Activated CD4-positive, alpha-beta memory T cell treated with anti-CD3 and anti-CD28 coated beads, Interleukin-2, amount 10 ng/mL, durations not matched to agents 7 days and 5 days (primary cell): ENCODE data around the gene CLVS2. TPM values are rescaled to one million over a fixed set of nuclear protein-coding genes. Genes with fewer than 3 reads are reported as not detected.

ENCODE experiments used
- CTCF ChIA-PET: fragments of 350-600 bp; sonication (Branson Sonifier 250); formaldehyde crosslinking; loops from one replicate; lab custom pipeline; 2021; ENCODE audit warnings: antibody characterized with exemption, inconsistent platforms; lab: Charles Lee
- POLR2A ChIA-PET: fragments of 350-600 bp; sonication (Branson Sonifier 250); formaldehyde crosslinking; loops from one replicate; lab custom pipeline; 2021; ENCODE audit warnings: antibody characterized with exemption; lab: Charles Lee
- DNase-seq: peaks from one replicate; pipeline ENCODE4 v3.0.0-alpha.2; 2020
- H3K27ac Mint-ChIP-seq: one replicate; pipeline ENCODE4 v1.8.0; 2021; ENCODE audit warnings: mild to moderate bottlenecking, mixed read lengths
- H3K27me3 Mint-ChIP-seq: one replicate; pipeline ENCODE4 v1.8.0; 2021; ENCODE audit warnings: mixed read lengths
- H3K36me3 Mint-ChIP-seq: one replicate; pipeline ENCODE4 v1.8.0; 2021; ENCODE audit warnings: low read depth, mixed read lengths
- H3K4me1 Mint-ChIP-seq: one replicate; pipeline ENCODE4 v1.8.0; 2021; ENCODE audit warnings: mixed read lengths
- H3K4me3 Mint-ChIP-seq: one replicate; pipeline ENCODE4 v1.8.0; 2021; ENCODE audit warnings: mild to moderate bottlenecking, mixed read lengths
- H3K9me3 Mint-ChIP-seq: one replicate; pipeline ENCODE4 v1.8.0; 2021; ENCODE audit warnings: mixed read lengths
- total RNA-seq, 2 experiments: library from RNA; stranded (reverse); gene quantifications; one replicate each; pipeline ENCODE4 v1.2.3, GENCODE V29; 2021

CLVS2 gene, protein sequence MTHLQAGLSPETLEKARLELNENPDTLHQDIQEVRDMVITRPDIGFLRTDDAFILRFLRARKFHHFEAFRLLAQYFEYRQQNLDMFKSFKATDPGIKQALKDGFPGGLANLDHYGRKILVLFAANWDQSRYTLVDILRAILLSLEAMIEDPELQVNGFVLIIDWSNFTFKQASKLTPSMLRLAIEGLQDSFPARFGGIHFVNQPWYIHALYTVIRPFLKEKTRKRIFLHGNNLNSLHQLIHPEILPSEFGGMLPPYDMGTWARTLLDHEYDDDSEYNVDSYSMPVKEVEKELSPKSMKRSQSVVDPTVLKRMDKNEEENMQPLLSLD
- not detected for total RNA-seq

- no peak for DNase-seq
- H3K36me3 Mint-ChIP-seq, result no peaks in the 10 kb centered on the region
- no peak within 1 kb of the TSS for H3K4me3 Mint-ChIP-seq
- H3K9me3 Mint-ChIP-seq, result no peaks in the 10 kb centered on the region
- CTCF ChIA-PET, result no interaction called here
- no peaks in the 10 kb centered on the region for H3K4me1 Mint-ChIP-seq
- H3K27me3 Mint-ChIP-seq, result peaks cover 31% of the 10 kb centered on the region
- POLR2A ChIA-PET, result no interaction called here
- H3K27ac Mint-ChIP-seq, result no peak within 1 kb of the TSS
Measured at GRCh38 chr6:122995921-122996793, at the start of gene CLVS2. CLVS2 (plus strand) TSS chr6:122996235; CDS start chr6:122997778, 1,543 bp downstream.

DNA sequence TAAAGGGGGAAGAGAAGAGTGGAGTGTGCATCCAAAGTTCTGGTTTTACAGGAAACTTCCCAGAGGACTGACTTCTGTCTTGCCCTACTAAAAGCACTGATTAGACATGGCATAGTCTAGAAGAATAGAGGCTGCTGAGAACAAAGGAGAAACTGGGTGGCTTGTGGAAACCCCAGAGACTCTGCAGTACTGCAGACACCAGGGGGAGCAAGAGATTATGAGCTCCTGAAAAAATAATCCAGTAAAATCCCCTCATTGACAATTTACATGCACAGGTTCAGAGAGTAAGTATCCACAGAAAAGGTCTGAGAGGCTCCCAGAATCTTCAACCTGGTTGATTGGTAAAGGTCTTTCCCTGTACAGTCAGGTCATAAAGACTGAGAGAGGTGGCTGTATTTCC lies 48.7 kb upstream of the CLVS2 start:
- Mint-ChIP-seq H3K27ac (no peak overlapping the region), H3K4me3 (no peak overlapping the region), H3K4me1 (no peaks in the 10 kb centered on the region), H3K9me3 (peaks cover 4% of the 10 kb centered on the region), H3K36me3 (no peaks in the 10 kb centered on the region), H3K27me3 (no peaks in the 10 kb centered on the region)
- ChIA-PET POLR2A (no interaction called here), CTCF (no interaction called here)
- DNase-seq, result no peak

- no peak overlapping the region for H3K27ac Mint-ChIP-seq
- no peaks in the 10 kb centered on the region for H3K4me1 Mint-ChIP-seq
- peaks cover 15% of the 10 kb centered on the region for H3K9me3 Mint-ChIP-seq
Measured at GRCh38 chr6:122953766-122954165, 42.3 kb upstream of the CLVS2 start.

DNA sequence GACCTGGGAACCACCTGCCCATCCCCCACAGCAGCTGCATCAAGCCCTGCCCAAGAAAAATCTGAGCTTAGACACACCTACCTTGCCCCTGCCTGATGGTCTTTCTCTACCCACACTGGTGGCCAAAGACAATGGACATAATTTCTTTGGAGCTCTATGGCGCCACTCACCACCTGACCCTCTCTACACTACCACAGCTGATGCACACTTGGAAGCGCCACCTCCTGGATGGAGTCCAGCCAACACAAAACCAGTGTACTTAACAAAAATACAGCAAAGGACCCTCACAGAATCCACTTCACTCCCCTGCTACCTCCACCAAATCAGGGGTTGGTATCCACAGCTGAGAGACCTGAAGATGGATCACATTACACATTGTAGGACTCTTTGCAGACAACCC lies 39.7 kb upstream of the CLVS2 start:
- Mint-ChIP-seq H3K9me3 (peaks cover 21% of the 10 kb centered on the region), H3K4me1 (no peaks in the 10 kb centered on the region), H3K36me3 (no peaks in the 10 kb centered on the region), H3K4me3 (no peak overlapping the region), H3K27ac (no peak overlapping the region), H3K27me3 (no peaks in the 10 kb centered on the region)
- ChIA-PET CTCF (no interaction called here), POLR2A (no interaction called here)
- DNase-seq, result no peak

More at GRCh38 chr6:122953766-122954165, 42.3 kb upstream of the CLVS2 start:
- ChIA-PET CTCF (no interaction called here), POLR2A (no interaction called here)
- DNase-seq, result no peak
- H3K4me3 Mint-ChIP-seq, result no peak overlapping the region
- no peaks in the 10 kb centered on the region for H3K36me3 Mint-ChIP-seq
- no peaks in the 10 kb centered on the region for H3K27me3 Mint-ChIP-seq

DNA sequence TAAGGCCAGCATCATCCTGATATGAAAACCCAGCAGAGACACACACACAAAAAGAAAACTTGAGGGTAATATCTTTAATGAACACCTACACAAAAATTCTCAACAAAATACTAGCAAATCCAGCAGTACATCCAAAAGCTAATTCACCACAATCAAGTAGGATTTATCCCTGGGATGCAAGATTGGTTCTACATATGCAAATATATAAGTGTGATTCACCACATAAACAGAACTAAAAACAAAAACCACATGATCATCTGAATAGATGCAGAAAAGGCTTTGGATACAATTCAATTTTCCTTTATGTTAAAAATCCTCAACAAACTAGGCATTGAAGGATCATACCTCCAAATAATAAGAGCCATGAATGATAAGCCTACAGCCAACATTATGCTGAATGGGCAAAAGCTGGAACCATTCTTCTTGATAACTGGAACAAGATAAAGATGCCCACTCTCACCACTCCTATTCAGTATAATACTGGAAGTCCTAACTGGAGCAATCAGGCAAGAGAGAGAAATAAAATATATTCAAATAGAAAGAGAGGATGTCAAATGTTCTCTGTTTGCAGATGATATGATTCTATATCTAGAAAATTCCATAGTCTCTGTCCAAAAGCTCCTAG lies 33.9 kb upstream of the CLVS2 start:
- no peaks in the 10 kb centered on the region for H3K27me3 Mint-ChIP-seq
- H3K27ac Mint-ChIP-seq, result no peak overlapping the region
- no peak overlapping the region for H3K4me3 Mint-ChIP-seq
- POLR2A ChIA-PET, result no interaction called here
- no peak for DNase-seq
- H3K36me3 Mint-ChIP-seq, result no peaks in the 10 kb centered on the region
- CTCF ChIA-PET, result no interaction called here
- H3K4me1 Mint-ChIP-seq, result no peaks in the 10 kb centered on the region
- peaks cover 18% of the 10 kb centered on the region for H3K9me3 Mint-ChIP-seq

GRCh38 chr6:122969999-122970533 lies 26.0 kb upstream of the CLVS2 start:
- Mint-ChIP-seq H3K4me1 (no peaks in the 10 kb centered on the region), H3K27ac (no peak overlapping the region), H3K27me3 (no peaks in the 10 kb centered on the region), H3K4me3 (no peak overlapping the region), H3K9me3 (peaks cover 3% of the 10 kb centered on the region), H3K36me3 (no peaks in the 10 kb centered on the region)
- CTCF ChIA-PET, result no interaction called here
- no peak for DNase-seq
- POLR2A ChIA-PET, result no interaction called here

- Mint-ChIP-seq H3K4me1 (no peaks in the 10 kb centered on the region), H3K36me3 (no peaks in the 10 kb centered on the region), H3K27ac (no peak overlapping the region), H3K27me3 (no peaks in the 10 kb centered on the region), H3K9me3 (no peaks in the 10 kb centered on the region), H3K4me3 (no peak overlapping the region)
- CTCF ChIA-PET, result no interaction called here
- DNase-seq, result no peak
- POLR2A ChIA-PET, result no interaction called here
Measured at GRCh38 chr6:122977180-122977579, 18.9 kb upstream of the CLVS2 start.

GRCh38 chr6:122984393-122984792 lies 11.6 kb upstream of the CLVS2 start:
- no peak overlapping the region for H3K27ac Mint-ChIP-seq
- H3K36me3 Mint-ChIP-seq, result no peaks in the 10 kb centered on the region
- H3K4me1 Mint-ChIP-seq, result no peaks in the 10 kb centered on the region
- no peaks in the 10 kb centered on the region for H3K27me3 Mint-ChIP-seq
- POLR2A ChIA-PET, result no interaction called here
- no peak for DNase-seq
- H3K4me3 Mint-ChIP-seq, result no peak overlapping the region
- H3K9me3 Mint-ChIP-seq, result peaks cover 4% of the 10 kb centered on the region
- CTCF ChIA-PET, result no interaction called here

GRCh38 chr6:122994256-122994655 lies 1.8 kb upstream of the CLVS2 start:
- Mint-ChIP-seq H3K27me3 (peaks cover 31% of the 10 kb centered on the region), H3K36me3 (no peaks in the 10 kb centered on the region), H3K9me3 (no peaks in the 10 kb centered on the region), H3K4me3 (no peak overlapping the region), H3K4me1 (no peaks in the 10 kb centered on the region), H3K27ac (no peak overlapping the region)
- ChIA-PET POLR2A (no interaction called here), CTCF (no interaction called here)
- no peak for DNase-seq

DNA sequence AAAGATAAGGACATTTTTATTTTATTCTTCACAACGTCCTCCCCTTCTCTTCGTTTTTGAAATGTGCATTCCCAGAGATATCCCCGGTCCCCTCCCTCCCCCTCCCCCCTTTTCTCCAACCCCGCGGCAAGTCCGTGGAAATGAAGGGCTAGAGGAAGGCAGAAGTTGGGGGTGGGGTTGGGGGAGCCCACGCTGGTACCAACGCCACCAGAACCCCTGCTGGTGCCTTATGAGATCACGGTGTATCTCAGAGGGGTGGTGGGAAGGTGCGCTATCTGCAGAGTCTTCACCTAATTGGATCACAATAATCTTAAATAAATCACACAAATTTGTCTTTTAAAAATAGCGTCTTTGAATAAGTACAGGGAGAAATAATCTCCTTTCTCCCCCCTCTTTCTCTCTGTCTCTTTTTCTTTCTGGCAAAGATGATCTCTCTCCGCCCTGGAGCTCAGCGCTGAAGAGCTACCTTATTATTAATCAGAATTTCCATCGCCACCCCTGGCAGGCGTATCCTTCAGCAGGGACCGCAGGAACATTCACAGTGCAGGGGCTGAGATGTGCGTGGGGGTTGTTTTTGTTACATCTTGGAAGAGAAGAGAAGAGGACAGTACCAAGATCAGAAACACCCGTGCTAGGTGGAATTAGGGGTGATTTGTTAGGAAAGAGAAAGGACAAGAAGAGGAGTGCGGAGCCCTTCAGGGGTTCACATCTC lies 915 bp downstream of the CLVS2 start:
- H3K36me3 Mint-ChIP-seq, result no peaks in the 10 kb centered on the region
- no peak overlapping the region for H3K4me3 Mint-ChIP-seq
- POLR2A ChIA-PET, result no interaction called here
- H3K27me3 Mint-ChIP-seq, result peaks cover 31% of the 10 kb centered on the region
- CTCF ChIA-PET, result no interaction called here
- H3K9me3 Mint-ChIP-seq, result no peaks in the 10 kb centered on the region
- no peak for DNase-seq
- no peaks in the 10 kb centered on the region for H3K4me1 Mint-ChIP-seq
- no peak overlapping the region for H3K27ac Mint-ChIP-seq

DNA sequence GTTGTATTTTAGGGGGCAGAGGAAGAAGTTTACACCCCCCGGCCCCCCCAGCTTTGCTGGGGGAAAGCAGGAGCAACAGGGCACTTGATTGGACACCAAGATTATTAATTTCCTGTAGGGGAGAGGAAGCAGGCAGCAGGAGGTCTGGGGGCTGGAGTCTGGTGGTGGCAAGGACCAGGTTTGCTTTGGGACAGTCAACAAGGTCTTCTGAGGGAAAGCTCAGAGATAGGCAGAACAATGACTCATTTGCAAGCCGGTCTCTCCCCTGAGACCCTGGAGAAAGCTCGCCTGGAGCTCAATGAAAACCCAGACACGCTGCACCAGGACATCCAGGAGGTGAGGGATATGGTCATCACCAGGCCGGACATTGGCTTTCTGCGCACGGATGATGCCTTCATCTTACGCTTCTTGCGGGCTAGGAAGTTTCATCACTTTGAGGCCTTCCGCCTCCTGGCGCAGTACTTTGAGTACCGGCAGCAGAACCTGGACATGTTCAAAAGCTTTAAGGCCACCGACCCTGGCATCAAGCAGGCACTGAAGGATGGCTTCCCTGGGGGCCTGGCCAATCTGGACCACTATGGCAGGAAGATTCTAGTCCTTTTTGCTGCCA lies 1.6 kb downstream of the CLVS2 start:
- Mint-ChIP-seq H3K27ac (no peak overlapping the region), H3K4me1 (no peaks in the 10 kb centered on the region), H3K9me3 (no peaks in the 10 kb centered on the region), H3K36me3 (no peaks in the 10 kb centered on the region), H3K27me3 (peaks cover 31% of the 10 kb centered on the region), H3K4me3 (no peak overlapping the region)
- POLR2A ChIA-PET, result no interaction called here
- DNase-seq, result no peak
- CTCF ChIA-PET, result no interaction called here

DNA sequence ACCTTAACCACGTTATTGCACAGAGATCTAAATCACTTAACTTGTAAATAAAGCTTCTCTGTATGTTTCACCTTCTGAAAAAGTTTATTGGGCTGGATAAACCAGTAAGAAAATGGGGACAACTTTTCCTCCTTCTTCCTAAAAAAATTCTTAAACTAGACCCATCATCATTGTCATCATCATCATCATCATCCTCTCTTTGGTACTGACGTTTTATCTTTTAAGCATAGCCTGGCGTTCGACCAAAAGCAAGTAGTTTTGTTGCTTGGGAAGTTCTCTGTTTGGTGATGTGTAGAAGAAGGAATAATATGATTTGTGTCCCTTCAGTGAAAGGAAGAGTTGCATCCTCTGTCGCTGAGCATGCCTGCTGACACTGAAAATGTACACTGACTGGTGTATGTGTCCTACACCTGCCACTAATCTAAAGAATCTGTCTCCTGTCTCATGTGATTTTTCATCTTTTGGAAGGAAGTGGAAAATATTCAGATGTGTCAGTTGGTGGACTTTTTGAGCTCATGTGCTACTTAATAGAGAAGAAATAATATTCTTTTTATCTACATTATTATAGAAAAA lies 2.5 kb downstream of the CLVS2 start:
- no peak for DNase-seq
- Mint-ChIP-seq H3K4me1 (no peaks in the 10 kb centered on the region), H3K27me3 (peaks cover 31% of the 10 kb centered on the region), H3K4me3 (no peak overlapping the region), H3K9me3 (no peaks in the 10 kb centered on the region), H3K27ac (no peak overlapping the region), H3K36me3 (no peaks in the 10 kb centered on the region)
- CTCF ChIA-PET, result no interaction called here
- POLR2A ChIA-PET, result no interaction called here
